Spinal cord (tissue), 10 donors: Measurements from ENCODE around the gene ARL5B. TPM values are rescaled to one million over a fixed set of nuclear protein-coding genes. Genes with fewer than 3 reads are reported as not detected.

ENCODE experiments used
- DNase-seq, 6 donors: peaks; one replicate each; pipeline versions ENCODE4 v3.0.0 to v3.0.0-alpha.2; 2013 to 2015; ENCODE audit warnings: low spot score in 6 of 6, low read depth in 4 of 6
- H3K27ac ChIP-seq: one replicate; pipeline ENCODE4 v1.5.1; 2013; ENCODE audit warnings: low read depth, low read length, control low read depth
- H3K27me3 ChIP-seq: one replicate; pipeline ENCODE4 v1.6.1; 2013; ENCODE audit warnings: low read length; ENCODE audit not compliant: control insufficient read depth, insufficient read depth
- H3K36me3 ChIP-seq: one replicate; pipeline ENCODE4 v1.6.1; 2013; ENCODE audit warnings: low read length; ENCODE audit not compliant: control insufficient read depth, insufficient read depth
- H3K4me1 ChIP-seq: one replicate; pipeline ENCODE4 v1.6.1; 2013; ENCODE audit warnings: low read length; ENCODE audit not compliant: control insufficient read depth, insufficient read depth
- H3K4me3 ChIP-seq: one replicate; pipeline ENCODE4 v1.5.1; 2013; ENCODE audit warnings: low read depth, low read length, control low read depth
- H3K9me3 ChIP-seq: one replicate; pipeline ENCODE4 v1.6.1; 2013; ENCODE audit warnings: low read length; ENCODE audit not compliant: control insufficient read depth, insufficient read depth
- WGBS: methylation state at CpG from one replicate; pipeline ENCODE4 v1.1.5; 2013; ENCODE audit warnings: missing lambda C conversion rate; ENCODE audit not compliant: insufficient coverage; 5-methylcytosine and 5-hydroxymethylcytosine counted together
- polyA plus RNA-seq, 2 donors: library from polyadenylated mRNA; unstranded; fragments of 120-200 nt; gene quantifications; one replicate each; pipeline ENCODE4 v1.2.1, GENCODE V29; 2013; ENCODE audit not compliant: insufficient read length in 2 of 2
- total RNA-seq, 2 donors: library from RNA; depleted of rRNA in 1 of 2; stranded (reverse); fragments of 120-200 nt in 1 of 2; fragments of >200 nt in 1 of 2; gene quantifications; one replicate each; pipeline versions ENCODE4 v1.2.3 to v1.2.4, GENCODE V29; 2013 to 2014
- donor health status: healthy.

Gene ARL5B
- total and polyA plus RNA-seq, 4 donors, result 21.0 to 70.1 (median 29.2) TPM

DNA sequence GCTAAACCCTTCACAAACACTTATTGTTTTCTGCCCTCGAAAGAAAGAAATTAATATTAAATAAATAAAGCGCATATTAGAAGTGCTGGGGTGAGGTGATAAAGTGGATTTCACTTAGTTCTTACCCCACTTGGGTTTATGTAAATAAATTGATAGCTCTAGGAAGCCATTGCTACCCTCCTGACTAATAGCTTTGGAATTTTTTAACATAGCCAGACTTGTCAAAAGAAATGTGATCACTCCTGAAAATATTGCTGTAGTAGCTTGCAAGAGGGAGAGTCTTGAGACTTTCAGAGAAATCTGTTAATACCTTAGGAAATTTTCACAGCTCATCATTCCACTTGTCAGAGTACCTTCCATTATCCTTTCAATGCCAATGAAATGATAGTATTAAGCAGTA is 7.6 kb downstream of the ARL5B start:
- no peak for DNase-seq
- Histone ChIP-seq H3K27me3 (no peaks in the 10 kb centered on the region), H3K36me3 (peaks cover 20% of the 10 kb centered on the region), H3K4me3 (no peak overlapping the region), H3K27ac (no peak overlapping the region), H3K4me1 (no peaks in the 10 kb centered on the region), H3K9me3 (no peaks in the 10 kb centered on the region)
- no CpG with 5 or more reads among the region's 2 CpGs for WGBS

DNA sequence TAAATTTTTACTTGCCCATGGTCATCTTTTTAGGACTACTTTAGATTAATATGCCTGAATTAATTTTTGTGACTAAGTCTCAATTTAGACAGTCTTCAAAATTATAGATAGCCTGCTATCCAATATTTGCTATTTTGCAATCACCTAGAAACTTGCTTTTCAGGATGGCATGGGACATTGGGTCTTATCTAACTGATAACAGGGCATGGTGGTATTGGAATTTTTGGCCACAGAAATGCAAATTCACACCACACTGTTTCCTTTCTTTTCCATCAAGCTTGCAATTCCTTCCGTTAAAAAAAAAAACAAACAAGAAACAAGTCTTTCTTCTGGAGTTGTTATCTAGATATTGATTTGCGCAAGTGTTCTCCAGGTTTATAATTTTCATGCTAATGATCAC is 8.8 kb downstream of the ARL5B start:
- DNase-seq, result no peak
- no peak overlapping the region for H3K4me3 ChIP-seq
- no peaks in the 10 kb centered on the region for H3K4me1 ChIP-seq
- H3K27me3 ChIP-seq, result no peaks in the 10 kb centered on the region
- no peak overlapping the region for H3K27ac ChIP-seq
- peaks cover 22% of the 10 kb centered on the region for H3K36me3 ChIP-seq
- no peaks in the 10 kb centered on the region for H3K9me3 ChIP-seq
- WGBS, result no CpG with 5 or more reads among the region's 2 CpGs

DNA sequence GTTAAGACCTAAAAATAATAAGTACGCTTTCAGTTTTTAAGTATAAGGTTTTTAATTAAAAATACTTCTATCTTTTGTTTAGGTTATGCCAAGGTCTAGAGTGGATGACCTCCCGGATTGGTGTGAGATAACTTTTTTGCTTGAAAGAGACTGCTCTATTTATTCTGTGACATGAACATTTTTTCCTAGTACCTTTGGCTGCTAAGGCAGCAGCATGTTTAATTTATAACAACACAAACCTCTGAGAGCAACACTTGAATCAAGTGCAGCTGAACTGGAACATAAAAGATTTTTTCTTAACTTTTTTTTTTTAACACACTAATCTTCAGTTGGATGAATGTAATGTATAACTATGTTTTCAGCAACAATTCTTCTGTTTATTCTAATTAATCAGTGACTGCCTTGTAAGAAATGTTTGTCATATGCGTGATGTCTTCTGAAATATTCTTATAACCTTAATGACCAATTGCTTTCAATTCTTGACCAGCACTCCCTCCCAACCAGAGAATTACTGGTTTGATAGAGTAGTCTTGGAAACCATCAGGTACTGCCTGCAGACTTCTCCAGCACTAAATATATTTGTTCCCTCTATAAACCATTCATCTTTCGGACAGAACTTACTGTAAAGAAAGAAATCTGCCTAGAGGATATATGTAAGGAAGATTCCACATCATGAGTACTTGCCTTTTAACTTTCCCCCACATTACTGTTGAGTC is 16.0 kb downstream of the ARL5B start:
- H3K9me3 ChIP-seq, result no peaks in the 10 kb centered on the region
- DNase-seq, result no peak
- H3K4me3 ChIP-seq, result no peak overlapping the region
- H3K4me1 ChIP-seq, result no peaks in the 10 kb centered on the region
- no CpG with 5 or more reads among the region's 4 CpGs for WGBS
- no peaks in the 10 kb centered on the region for H3K27me3 ChIP-seq
- H3K36me3 ChIP-seq, result peaks cover 17% of the 10 kb centered on the region
- H3K27ac ChIP-seq, result no peak overlapping the region

DNA sequence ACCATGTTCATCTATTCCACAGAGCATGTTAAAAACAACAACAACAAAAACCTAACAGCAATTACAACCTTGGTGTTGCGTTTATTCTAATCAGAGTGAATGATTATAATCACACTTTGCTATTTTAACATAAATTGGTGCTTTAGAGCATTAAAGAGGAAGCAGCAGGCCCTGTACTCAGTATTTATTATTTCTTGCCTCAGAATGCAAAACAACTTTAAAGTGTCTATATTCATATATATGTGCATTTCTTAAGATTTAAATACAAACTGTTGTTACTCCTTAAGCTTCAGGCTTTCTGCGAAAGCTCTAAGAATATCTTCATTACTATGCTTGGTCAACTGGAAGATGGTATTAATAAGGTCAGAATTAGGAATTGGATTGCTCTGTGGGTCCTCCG is 21.5 kb downstream of the ARL5B start:
- H3K36me3 ChIP-seq, result no peaks in the 10 kb centered on the region
- no peaks in the 10 kb centered on the region for H3K27me3 ChIP-seq
- no peaks in the 10 kb centered on the region for H3K4me1 ChIP-seq
- no peaks in the 10 kb centered on the region for H3K9me3 ChIP-seq
- WGBS, result no CpG with 5 or more reads among the region's 3 CpGs
- no peak overlapping the region for H3K27ac ChIP-seq
- no peak for DNase-seq
- H3K4me3 ChIP-seq, result no peak overlapping the region

DNA sequence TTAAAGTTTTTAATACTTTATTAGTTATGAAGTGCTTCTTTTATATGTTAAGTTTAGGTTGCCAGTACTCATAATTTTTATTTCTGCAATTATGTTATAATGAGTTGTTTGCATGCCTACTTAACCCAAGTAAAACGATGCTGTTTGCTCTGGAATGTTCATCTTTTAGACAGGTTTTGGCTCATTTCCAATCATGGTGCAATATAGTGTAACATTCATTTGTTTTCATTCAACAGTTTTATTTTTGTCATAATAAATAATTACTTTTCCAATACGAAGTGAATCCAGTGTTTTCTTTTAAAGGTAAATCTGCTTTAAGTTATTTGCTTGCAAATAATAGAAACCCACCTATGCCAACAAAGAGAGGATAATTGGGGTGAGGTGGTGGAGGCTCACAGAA is 22.1 kb downstream of the ARL5B start:
- Histone ChIP-seq H3K4me3 (no peak overlapping the region), H3K9me3 (no peaks in the 10 kb centered on the region), H3K4me1 (no peaks in the 10 kb centered on the region), H3K27me3 (no peaks in the 10 kb centered on the region), H3K36me3 (no peaks in the 10 kb centered on the region), H3K27ac (no peak overlapping the region)
- no peak for DNase-seq
- WGBS, result no CpG with 5 or more reads among the region's 2 CpGs

DNA sequence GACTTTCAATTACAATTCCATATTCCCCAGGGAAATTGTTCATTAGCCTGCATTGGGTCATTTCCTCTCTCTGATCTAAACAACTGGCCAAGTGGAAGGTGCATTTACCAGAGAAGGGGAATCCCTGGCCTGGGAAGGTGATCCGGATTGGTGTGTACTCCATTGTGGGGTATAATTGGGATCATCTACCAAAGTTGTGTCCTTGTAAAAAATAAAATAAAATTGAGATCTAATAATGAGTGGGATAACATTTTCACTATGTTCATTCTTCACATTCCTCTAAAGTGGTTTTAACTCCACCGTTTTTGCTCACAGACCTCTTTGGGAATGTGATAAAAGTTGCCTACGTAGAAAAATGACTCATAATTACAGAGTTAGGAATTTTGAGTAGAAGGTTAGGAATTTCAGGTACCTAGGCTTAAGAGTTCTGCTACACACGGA is 22.8 kb downstream of the ARL5B start:
- H3K36me3 ChIP-seq, result no peaks in the 10 kb centered on the region
- no peaks in the 10 kb centered on the region for H3K4me1 ChIP-seq
- no peak overlapping the region for H3K27ac ChIP-seq
- WGBS, result no CpG with 5 or more reads among the region's 4 CpGs
- no peaks in the 10 kb centered on the region for H3K9me3 ChIP-seq
- no peak for DNase-seq
- no peaks in the 10 kb centered on the region for H3K27me3 ChIP-seq
- H3K4me3 ChIP-seq, result no peak overlapping the region

DNA sequence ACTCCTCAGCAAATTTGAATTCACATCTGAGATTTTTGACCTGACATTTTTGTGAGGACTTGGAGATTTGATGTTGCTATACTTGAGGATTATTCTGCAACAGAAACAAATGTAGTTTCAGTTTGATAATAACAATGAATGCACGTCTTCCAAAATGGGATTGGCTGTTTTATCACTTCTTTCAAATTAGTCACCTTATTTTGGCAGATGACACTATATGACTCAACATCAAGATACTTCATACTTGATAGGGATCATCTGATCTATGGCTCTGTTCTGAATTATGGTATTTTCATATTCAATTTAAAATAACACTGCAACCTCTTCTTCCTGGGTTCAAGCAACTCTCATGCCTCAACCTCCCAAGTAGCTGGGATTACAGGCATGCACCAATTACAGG is 24.2 kb downstream of the ARL5B start:
- H3K36me3 ChIP-seq, result no peaks in the 10 kb centered on the region
- no peaks in the 10 kb centered on the region for H3K4me1 ChIP-seq
- no CpG with 5 or more reads among the region's 1 CpG for WGBS
- no peak for DNase-seq
- H3K27ac ChIP-seq, result no peak overlapping the region
- H3K4me3 ChIP-seq, result no peak overlapping the region
- no peaks in the 10 kb centered on the region for H3K27me3 ChIP-seq
- no peaks in the 10 kb centered on the region for H3K9me3 ChIP-seq

DNA sequence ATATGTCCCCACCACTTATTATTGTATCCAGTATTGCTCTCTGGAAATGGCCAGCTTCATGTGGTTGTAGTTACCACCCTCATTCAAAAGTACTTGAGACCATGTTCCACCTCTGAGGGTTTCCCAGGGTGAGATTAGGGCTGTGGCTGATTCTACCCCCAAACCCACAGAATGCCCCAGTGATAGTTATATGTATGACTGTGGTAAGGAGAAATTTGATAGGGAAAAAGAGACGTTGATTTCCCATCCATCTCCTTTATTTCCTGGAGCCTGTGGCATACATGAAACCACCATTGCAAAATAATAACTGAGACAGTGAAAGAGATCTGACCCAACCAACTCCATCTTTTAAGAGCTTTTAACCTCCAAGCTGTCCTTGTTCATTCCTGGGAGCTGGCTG is 25.2 kb downstream of the ARL5B start:
- no peaks in the 10 kb centered on the region for H3K36me3 ChIP-seq
- H3K4me1 ChIP-seq, result no peaks in the 10 kb centered on the region
- no CpG with 5 or more reads among the region's 1 CpG for WGBS
- DNase-seq, result no peak
- no peaks in the 10 kb centered on the region for H3K27me3 ChIP-seq
- no peak overlapping the region for H3K27ac ChIP-seq
- H3K9me3 ChIP-seq, result no peaks in the 10 kb centered on the region
- no peak overlapping the region for H3K4me3 ChIP-seq

DNA sequence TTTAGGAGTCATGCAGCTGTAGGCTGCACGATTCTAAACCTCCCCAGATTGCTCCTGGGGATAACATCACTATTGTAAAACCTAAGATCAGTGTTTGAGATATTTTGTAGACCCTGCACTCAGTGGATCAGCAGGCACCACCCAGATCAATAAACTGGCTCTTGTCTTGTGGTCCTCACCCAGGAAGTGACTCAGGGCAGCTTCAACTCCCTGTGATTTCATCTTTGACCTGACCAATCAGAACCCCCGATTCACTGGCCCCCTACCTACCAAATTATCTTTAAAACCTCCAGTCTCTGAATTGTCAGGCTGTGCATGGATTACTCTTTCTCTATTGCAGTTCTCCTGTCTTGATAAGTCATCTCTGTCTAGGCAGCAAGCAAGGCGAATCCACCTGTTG is 25.7 kb downstream of the ARL5B start:
- H3K4me3 ChIP-seq, result no peak overlapping the region
- no peaks in the 10 kb centered on the region for H3K4me1 ChIP-seq
- no peaks in the 10 kb centered on the region for H3K36me3 ChIP-seq
- no CpG with 5 or more reads among the region's 3 CpGs for WGBS
- H3K27me3 ChIP-seq, result no peaks in the 10 kb centered on the region
- H3K9me3 ChIP-seq, result no peaks in the 10 kb centered on the region
- no peak overlapping the region for H3K27ac ChIP-seq
- no peak for DNase-seq

DNA sequence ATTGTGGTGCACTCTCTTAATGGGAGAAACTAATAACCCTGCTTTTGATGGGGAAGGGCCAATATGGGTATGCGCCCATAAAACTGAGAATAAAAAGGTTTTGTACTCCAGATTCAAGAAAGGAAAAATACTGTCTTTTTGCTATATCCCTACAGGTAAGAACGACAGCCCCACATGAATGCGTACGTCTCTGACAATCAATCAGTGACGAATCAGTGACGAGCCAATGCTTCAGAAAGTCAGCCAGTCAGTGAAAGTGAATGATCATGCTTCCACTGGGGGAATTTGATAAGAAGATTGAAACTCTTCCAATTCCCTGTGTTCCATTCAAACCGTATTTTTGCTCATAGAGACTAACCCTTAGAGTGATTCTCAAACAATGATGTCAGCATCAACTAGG is 26.3 kb downstream of the ARL5B start:
- 86% methylated on average over 1 of the region's 7 CpGs for WGBS
- H3K9me3 ChIP-seq, result no peaks in the 10 kb centered on the region
- no peaks in the 10 kb centered on the region for H3K4me1 ChIP-seq
- H3K27ac ChIP-seq, result no peak overlapping the region
- no peaks in the 10 kb centered on the region for H3K36me3 ChIP-seq
- H3K4me3 ChIP-seq, result no peak overlapping the region
- no peaks in the 10 kb centered on the region for H3K27me3 ChIP-seq
- DNase-seq, result no peak
